Measurements from ENCODE around the gene TM2D3. TPM values are rescaled to one million over a fixed set of nuclear protein-coding genes. Genes with fewer than 3 reads are reported as not detected.

Gene TM2D3
- total and polyA plus RNA-seq, 2 donors (not counting 3 experiments of a cell fraction or from before 2014, with no cell fraction given), result 34.3 to 51.5 TPM

DNA sequence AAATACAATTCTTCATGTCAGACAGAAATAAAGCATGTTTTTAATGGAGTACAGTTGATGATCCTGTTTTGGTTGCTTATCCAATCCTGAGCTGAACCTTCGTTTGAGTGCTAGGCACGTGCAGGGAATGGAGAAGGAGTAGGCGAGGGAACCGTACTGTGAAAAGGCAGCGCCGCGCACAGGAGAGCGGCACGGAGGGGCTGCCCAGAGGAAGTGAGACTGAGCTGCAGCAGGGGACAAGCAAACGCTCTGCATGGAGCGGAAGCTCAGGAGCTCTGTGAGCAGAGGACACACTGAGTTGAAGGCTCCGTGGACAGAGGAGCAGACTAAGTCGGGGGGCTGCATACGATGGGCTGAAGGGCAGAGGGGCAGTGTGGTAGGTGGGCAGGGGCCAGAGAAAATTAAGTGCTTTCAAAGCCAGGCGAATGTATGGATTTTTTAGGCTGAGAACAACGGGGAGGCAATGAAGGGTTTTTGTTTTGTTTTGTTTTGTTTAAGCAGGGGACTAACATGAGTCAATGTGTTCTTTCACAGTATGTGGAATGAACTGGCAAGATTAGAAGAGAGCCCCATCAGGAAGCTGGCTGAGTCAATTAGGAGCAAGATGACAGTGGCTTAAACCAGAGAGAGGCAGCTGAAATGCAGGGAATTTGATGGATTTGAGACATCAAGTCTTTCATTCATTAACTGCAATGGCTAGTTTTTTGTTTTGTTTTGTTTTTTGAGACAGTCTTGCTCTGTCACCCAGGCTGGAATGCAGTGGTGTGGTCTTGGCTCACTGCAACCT, 23.8 kb upstream of the TM2D3 start:
- FAIRE-seq (no peak), DNase-seq (ENCODE audit: low read depth, low spot score) (peak; percentile 7)
- H3K36me3 ChIP-seq (ENCODE audit: control insufficient read depth in 2 of 2, extremely low read depth in 1 of 2, insufficient read depth in 2 of 2, low read length in 2 of 2), result peaks cover 0 to 3% of the 10 kb centered on the region in 2 experiments
- no peaks in the 10 kb centered on the region for H3K27me3 ChIP-seq (ENCODE audit: control insufficient read depth in 2 of 2, insufficient read depth in 2 of 2, low read length in 2 of 2)
- H3K27ac ChIP-seq (ENCODE audit: insufficient read depth, low read depth, low read length), result no peak overlapping the region
- ChIA-PET CTCF (interaction anchor here (0.6 to 1.9 kb wide), 4 partner anchors 9 to 43 kb away, joined by 3 to 5 read pairs (median 4); no protein-coding TSS in a partner anchor), POLR2A (no interaction called here)
- H3K4me3 ChIP-seq (replicated peaks in 1 of 3; ENCODE audit: insufficient read depth in 1 of 3, low read depth in 1 of 3, low read length in 3 of 3), result no peak overlapping the region
- intact Hi-C loops (cut with micrococcal nuclease) (no loop called here), dilution Hi-C loops (cut with MboI; ENCODE audit: extremely low pct_ligation_motif_present, low sequenced_read_pairs) (no loop called here)
- H3K4me1 ChIP-seq (ENCODE audit: control insufficient read depth, extremely low read depth, insufficient read depth, low read length), result peaks cover 6% of the 10 kb centered on the region
- no peak overlapping the region for H3K9ac ChIP-seq (replicated peaks; ENCODE audit: extremely low read depth, insufficient read depth, low read length)
- H4K20me1 ChIP-seq (replicated peaks; ENCODE audit: control insufficient read depth, extremely low read depth, insufficient read depth, low read length), result no peaks in the 10 kb centered on the region
- H3K79me2 ChIP-seq (ENCODE audit: control insufficient read depth, insufficient read depth, low read length), result no peaks in the 10 kb centered on the region
- no peaks in the 10 kb centered on the region for H3K9me3 ChIP-seq (replicated peaks; ENCODE audit: control insufficient read depth, insufficient read depth, low read length)
- peak; percentile 52 for TF ChIP-seq FOS (IDR thresholded peaks at IDR 0.05; ENCODE audit: borderline replicate concordance, insufficient read depth, low read length)
- TF ChIP-seq POLR2AphosphoS5 (IDR thresholded peaks at IDR 0.05; ENCODE audit: insufficient read depth, low read depth, low read length), result no peak
- no peak for TF ChIP-seq POLR2A (IDR thresholded peaks at IDR 0.05; ENCODE audit: low read depth, low read length)
- TF ChIP-seq EZH2 (IDR thresholded peaks at IDR 0.05; ENCODE audit: borderline replicate concordance, low read depth, low read length, severe bottlenecking), result no peak
- H2AFZ ChIP-seq (ENCODE audit: low read depth, low read length), result peak overlapping the region; percentile 31
- H3K9me1 ChIP-seq (replicated peaks; ENCODE audit: control insufficient read depth, extremely low read depth, insufficient read depth, low read length), result no peaks in the 10 kb centered on the region
- no TSS peak for BruUV-seq (replicated peaks)
- no peak overlapping the region for H3K4me2 ChIP-seq (ENCODE audit: insufficient read depth, low read length)

DNA sequence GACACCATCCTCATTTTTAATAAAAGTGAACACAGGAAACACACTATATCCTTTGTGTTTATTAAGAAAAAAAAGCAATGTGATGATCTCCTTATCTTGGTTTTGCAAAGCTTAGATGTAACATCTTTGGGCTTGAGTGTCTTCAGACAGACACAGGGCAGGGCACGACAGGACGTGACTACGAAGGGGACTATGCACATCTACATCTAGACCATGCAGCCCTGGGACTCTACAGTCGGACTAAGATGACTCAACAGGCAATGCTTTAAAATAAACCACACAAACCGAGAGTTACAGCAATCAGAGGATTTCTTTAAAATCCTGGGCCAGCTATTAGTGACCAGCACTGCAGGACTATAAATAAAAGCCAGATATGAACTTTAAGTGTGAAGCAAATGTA, 22.8 kb upstream of the TM2D3 start:
- no TSS peak for BruUV-seq (replicated peaks)

More for the DNA sequence above, 22.8 kb upstream of the TM2D3 start:
- intact Hi-C loops (cut with micrococcal nuclease), result no loop called here
- dilution Hi-C loops (cut with MboI; ENCODE audit: extremely low pct_ligation_motif_present, low sequenced_read_pairs), result no loop called here
- Histone ChIP-seq H3K9ac (replicated peaks; ENCODE audit: extremely low read depth, insufficient read depth, low read length) (no peak overlapping the region), H3K79me2 (ENCODE audit: control insufficient read depth, insufficient read depth, low read length) (no peaks in the 10 kb centered on the region), H3K27me3 (ENCODE audit: control insufficient read depth in 2 of 2, insufficient read depth in 2 of 2, low read length in 2 of 2) (no peaks in the 10 kb centered on the region), H3K36me3 (ENCODE audit: control insufficient read depth in 2 of 2, extremely low read depth in 1 of 2, insufficient read depth in 2 of 2, low read length in 2 of 2) (peaks cover 0 to 3% of the 10 kb centered on the region in 2 experiments), H3K9me1 (replicated peaks; ENCODE audit: control insufficient read depth, extremely low read depth, insufficient read depth, low read length) (no peaks in the 10 kb centered on the region), H3K4me3 (replicated peaks in 1 of 3; ENCODE audit: insufficient read depth in 1 of 3, low read depth in 1 of 3, low read length in 3 of 3) (no peak overlapping the region), H4K20me1 (replicated peaks; ENCODE audit: control insufficient read depth, extremely low read depth, insufficient read depth, low read length) (no peaks in the 10 kb centered on the region), H3K4me2 (ENCODE audit: insufficient read depth, low read length) (no peak overlapping the region), H3K9me3 (replicated peaks; ENCODE audit: control insufficient read depth, insufficient read depth, low read length) (no peaks in the 10 kb centered on the region), H3K27ac (ENCODE audit: insufficient read depth, low read depth, low read length) (no peak overlapping the region), H2AFZ (ENCODE audit: low read depth, low read length) (no peak overlapping the region), H3K4me1 (ENCODE audit: control insufficient read depth, extremely low read depth, insufficient read depth, low read length) (peaks cover 6% of the 10 kb centered on the region)
- TF ChIP-seq GATA2 (IDR thresholded peaks at IDR 0.05; ENCODE audit: insufficient read depth, insufficient read length, low read depth, low read length) (peak; percentile 60), FOS (IDR thresholded peaks at IDR 0.05; ENCODE audit: borderline replicate concordance, insufficient read depth, low read length) (peak; percentile 73), MYC (IDR thresholded peaks at IDR 0.05; ENCODE audit: low read depth, low read length) (no peak)
- ChIA-PET POLR2A (no interaction called here), CTCF (no interaction called here)
- FAIRE-seq (peak; percentile 4), DNase-seq (ENCODE audit: low read depth, low spot score) (no peak)
